NCI-H226 (cell line): ENCODE data around the gene LONP2.
"Not testable (repeated sequence)": the region's sequence is repeated elsewhere in the genome, so short reads cannot be mapped to it uniquely, and the experiment has no call there.

Source experiments
- DNase-seq: peaks from one replicate; pipeline ENCODE4 v3.0.0-alpha.2; 2015

LONP2 gene

GRCh38 chr16:48240147-48240546 lies 4.0 kb upstream of the LONP2 start:
- not testable (repeated sequence) for DNase-seq

DNA sequence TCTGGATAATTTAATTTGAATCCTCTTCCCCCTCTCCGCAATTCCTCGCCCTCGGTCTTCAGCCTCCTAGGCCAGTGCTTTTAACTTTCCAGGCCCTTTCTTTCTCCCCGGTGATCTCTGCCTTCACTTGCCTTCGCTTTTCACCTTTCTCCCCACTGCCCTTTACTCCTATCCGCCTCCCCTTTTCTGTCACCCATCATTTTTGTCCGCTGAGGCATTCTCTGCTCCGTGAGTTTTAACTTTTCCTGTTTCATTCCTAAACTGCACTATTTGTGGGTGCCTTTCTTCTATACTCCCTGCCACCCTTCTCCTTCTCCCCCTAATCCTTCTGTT lies 729 bp downstream of the LONP2 start:
- DNase-seq: no peak

GRCh38 chr16:48246066-48246465 lies 2.0 kb downstream of the LONP2 start:
- no peak for DNase-seq

GRCh38 chr16:48247311-48247710 lies 3.2 kb downstream of the LONP2 start, which contains the start of gene ABCC11:
ABCC11 (minus strand) TSS chr16:48247539; CDS start chr16:48231921, 15,618 bp downstream.
- no peak for DNase-seq

DNA sequence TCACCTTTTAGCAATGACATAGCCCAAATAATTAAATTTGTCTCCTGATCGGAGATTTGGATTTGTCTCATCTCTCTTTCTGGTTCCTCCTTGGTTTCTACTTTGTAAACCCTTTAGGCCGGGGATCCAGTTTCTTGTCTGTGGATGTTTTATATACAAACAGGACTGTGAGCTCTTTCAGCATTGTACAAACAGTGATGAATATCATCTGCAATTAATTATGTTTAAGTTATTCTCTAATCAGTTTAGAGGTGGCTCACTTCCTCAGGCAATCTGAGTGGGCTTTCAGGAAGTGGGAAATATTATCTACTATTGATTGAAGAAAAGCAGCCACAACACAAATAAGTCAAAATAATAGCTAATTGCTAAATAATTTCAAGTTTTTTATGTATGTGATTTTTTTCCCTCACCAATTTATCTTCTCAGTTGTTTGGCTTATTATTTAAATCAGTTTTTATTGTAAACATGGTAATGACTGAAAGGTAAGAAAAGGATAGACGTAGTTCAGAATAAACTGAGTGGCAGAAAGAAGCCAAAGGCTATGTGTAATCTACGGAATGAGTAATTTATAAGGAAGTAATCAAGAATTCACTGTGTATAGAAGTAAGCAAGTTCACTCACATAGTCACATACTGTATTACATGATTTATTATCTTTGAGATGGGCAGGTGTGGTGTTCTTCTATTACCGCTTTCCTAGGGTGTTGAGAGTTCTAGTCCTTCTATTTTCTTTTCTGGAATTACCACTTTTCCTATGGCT lies 6.6 kb downstream of the LONP2 start:
- DNase-seq: no peak

- no peak for DNase-seq
Observed at GRCh38 chr16:48252013-48252412, 7.9 kb downstream of the LONP2 start.

DNA sequence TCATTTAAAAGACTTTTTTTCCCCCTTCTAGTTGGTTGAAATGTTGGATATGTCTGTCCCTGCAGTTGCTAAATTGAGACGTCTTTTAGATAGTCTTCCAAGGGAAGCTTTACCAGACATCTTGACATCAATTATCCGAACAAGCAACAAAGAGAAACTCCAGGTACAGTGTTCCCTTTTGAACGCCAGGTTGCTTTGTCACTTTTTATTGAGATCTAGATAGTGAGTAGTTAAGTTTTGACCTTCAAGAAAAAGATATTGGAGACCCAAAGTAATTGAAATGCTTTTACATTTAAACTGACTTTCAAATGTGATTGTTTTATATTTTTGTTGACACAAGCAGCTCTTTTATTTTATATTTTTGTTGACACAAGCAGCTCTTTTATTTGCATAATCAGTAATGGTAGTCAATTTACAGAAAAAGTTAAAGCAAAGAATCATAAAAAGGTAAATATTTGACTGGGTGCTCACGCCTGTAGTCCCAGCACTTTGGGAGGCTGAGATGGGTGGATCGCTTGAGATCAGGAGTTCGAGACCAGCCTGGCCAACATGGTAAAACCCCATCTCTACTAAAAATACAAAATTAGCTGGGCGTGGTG lies 12.6 kb downstream of the LONP2 start:
- DNase-seq: no peak

- no peak for DNase-seq
Observed at GRCh38 chr16:48261569-48261968, 17.5 kb downstream of the LONP2 start.

DNA sequence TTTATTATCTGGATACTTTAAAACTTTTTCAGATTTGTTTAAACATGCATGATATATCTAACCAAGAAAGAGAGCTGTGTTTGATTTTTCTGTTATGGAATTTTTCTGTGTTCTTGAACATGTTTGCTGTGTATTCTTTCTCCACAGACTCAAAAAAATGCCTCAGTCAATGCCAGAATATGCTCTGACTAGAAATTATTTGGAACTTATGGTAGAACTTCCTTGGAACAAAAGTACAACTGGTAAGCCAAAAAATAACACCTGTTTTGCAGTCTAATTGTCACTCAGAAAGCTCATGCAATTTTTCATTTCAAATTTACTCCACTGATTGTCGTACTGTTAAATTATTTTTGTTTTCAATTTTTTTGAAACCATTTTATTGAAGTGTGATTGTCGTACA lies 18.5 kb downstream of the LONP2 start:
- DNase-seq: no peak

GRCh38 chr16:48269011-48269410 lies 24.9 kb downstream of the LONP2 start:
- no peak for DNase-seq

- no peak for DNase-seq
Observed at GRCh38 chr16:48271728-48272127, 27.6 kb downstream of the LONP2 start.

DNA sequence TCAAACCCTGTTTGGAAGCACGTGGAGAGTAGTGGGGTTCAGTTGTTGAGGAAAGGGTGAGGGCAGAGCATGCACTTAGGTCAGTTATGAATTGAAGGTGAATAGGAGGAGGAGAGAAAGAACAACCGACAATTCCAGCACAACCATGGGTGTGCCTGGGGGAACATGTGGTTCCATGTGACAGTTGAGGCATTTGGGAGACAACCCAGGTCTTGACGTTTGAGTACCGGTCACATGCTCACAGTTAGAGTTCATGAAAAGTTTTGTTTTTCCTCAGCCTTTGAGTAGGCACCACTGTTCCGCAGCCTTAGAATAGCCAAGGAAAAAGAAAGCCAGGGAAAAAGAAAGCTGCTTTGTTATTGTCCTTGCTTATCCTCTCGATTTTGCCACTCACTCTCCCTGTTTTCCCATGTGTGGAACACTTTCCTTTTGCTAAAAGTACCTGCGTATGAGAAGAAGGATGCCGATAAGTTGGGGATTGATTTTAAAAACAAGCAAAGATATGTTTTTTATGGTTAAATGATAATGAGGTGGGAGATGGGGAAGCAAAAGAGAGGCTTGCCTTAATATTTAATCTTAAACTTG lies 28.8 kb downstream of the LONP2 start:
- DNase-seq: no peak

GRCh38 chr16:48274476-48274875 lies 30.4 kb downstream of the LONP2 start:
- DNase-seq: no peak

DNA sequence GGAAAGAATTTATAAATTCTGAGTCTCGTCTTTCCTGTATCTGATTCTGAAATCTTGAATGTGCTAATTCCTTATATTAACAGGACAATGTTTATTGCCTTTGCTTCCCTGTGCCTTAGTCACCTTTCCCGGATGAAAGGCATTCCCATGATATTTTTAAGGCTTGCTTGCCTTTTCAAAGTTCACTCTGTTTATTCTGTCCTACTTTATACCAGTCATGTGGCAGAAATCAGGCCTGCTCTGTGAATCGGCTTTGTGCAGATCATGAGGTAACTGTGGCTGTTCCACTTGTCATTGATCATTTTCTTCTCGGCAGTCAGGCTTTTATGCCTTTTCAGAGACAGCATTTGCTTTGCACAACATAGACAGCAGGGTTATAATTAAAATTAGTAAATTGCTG lies 32.0 kb downstream of the LONP2 start:
- no peak for DNase-seq

DNA sequence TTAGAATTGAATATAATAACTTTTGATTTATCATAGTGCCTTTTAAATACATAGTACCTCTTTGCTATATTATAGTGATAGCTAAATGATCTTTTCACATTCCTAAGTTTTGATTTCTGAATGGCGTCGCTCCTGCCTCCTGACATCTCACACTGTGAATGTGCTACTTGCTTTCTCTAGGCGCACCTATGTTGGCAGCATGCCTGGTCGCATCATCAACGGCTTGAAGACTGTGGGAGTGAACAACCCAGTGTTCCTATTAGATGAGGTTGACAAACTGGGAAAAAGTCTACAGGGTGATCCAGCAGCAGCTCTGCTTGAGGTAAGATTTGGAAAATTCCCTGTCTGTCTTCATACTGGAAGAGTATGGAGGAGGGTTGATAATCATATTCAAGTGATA lies 33.1 kb downstream of the LONP2 start:
- DNase-seq: peak; percentile 13

DNA sequence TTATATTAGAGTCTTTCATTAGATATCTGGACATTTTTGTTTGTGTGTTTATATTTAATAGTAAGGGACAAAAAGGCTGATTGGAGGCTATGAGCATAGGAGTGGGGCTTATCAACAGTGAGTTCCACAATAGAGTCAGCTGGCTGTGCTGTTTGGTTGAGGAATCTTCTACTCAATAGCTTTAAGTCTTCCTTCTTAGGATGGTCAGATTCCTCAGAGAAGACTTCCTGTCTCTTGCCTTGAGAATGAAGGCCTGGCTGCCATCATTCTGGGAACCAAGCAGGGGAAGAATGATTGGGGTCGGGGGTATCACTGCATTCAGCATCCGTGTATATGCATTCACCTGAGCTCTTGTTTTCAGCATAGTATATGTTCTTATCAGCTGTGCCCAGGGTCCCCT lies 35.1 kb downstream of the LONP2 start:
- DNase-seq: no peak

GRCh38 chr16:48280546-48280945 lies 36.4 kb downstream of the LONP2 start:
- no peak for DNase-seq

DNA sequence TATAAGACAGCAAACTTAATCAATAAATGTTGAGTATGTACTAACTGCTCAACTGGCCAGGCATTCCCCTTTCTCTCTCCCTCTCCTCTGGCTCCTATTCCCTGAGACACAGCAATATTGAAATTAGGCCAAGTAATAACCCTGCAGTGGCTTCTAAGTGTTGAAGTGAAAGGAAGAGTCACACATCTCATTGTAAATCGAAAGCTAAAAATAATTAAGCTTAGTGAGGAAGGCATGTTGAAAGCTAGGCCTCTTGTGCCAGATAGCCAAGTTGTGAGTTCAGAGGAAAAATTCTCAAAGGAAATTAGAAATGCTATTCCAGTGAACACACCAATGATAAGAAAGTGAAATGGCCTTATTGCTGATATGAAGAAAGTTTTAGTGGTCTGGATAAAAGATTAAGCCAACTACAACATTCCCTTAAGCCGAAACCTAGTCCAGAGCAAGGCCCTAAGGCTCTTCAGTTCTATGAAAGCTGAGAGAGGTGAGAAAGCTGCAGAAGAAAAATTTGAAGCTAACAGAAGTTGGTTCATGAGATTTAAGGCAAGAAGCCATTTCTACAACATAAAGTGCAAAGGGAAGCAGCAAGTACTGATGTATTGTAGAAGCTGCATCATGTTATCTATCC lies 38.6 kb downstream of the LONP2 start:
- peak; percentile 3 for DNase-seq

DNA sequence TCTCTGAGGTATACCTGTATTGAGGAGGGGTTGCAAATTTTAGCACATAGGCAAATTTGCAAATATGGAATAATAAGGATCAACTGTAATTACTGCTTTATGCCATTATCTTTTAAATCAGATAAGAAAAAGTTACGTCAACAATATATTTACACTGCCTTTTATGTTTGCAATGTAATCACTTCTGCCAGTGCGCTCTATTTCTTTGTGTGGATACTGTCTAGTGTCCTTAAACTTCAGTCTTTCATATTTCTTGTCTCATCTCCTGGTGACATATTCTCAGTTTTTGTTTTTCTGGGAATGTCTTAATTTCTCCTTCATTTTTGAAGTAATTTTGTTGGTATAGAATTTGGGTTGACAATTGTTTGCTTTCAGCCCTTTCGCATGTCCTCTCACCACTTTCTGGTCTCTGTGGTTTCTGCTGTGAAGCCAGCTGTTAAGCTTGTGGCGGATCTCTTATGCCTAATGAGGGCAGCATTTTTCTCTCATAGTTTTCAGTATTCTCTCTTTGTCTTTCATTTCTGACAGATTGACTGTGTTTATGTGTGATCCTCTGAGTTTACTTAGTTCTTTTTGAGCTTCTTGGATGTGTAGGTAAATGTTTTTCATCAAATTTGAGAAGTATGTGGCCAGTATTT lies 40.8 kb downstream of the LONP2 start:
- no peak for DNase-seq

DNA sequence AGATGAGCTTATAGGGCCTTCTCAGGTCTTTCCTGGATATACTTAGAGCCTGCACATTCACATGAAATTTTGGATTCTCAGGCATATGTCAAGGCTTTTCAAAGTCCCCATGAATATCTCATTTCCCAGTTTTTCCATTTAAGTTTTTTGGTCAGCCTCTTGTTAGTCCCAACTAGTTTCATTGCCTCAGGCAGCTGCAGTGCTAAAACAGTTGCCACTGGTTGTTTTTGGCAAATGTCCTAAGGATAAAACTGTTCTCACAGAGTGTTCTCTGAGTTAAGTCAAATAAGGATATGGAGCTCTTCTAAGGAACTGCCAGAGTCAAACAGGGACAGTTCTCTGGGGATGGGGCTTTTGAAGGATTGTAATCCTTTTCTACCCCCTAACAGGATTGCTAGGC lies 43.1 kb downstream of the LONP2 start:
- DNase-seq: no peak

GRCh38 chr16:48291303-48291702 lies 47.2 kb downstream of the LONP2 start:
- peak; percentile 7 for DNase-seq

DNA sequence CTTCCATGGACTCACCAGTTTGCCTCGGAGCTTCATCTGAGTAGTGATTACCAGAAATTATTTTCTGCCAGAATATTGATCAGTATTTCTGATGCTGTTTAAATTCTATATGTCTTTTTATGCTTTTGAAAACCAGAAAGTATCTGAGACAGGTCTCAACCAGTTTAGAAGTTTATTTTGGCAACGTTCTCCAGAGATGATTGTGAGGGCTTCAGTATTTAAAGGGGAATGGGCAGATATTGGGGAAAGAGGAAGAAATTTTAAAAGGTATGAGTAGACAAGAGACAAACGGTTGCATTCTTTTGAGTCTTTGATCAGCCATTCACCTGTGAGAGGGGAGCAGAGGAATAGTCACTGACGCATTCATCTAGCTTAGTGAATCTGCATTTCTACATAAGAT lies 47.7 kb downstream of the LONP2 start:
- no peak for DNase-seq

GRCh38 chr16:48292452-48292851 lies 48.4 kb downstream of the LONP2 start:
- DNase-seq: no peak

- DNase-seq: no peak
Observed at GRCh38 chr16:48294724-48295123, 50.6 kb downstream of the LONP2 start.
